ENCODE results near the gene TNFSF13B.
A peak's percentile ranks its signal among the peaks of the same experiment; 100 is the strongest.
"Not testable (repeated sequence)": the region's sequence is repeated elsewhere in the genome, so short reads cannot be mapped to it uniquely, and the experiment has no call there.

The TNFSF13B gene

GRCh38 chr13:108267347-108267746 lies 2.2 kb upstream of the TNFSF13B start:
- Histone ChIP-seq H3K36me3 (replicated peaks; ENCODE audit: low read depth, low read length) (no peaks in the 10 kb centered on the region), H3K4me3 (ENCODE audit: low read length) (no peak overlapping the region), H3K9ac (ENCODE audit: low read length) (no peak overlapping the region), H3K27ac (ENCODE audit: low read length) (no peak overlapping the region), H2AFZ (ENCODE audit: low read depth, low read length) (no peak overlapping the region), H3K4me2 (ENCODE audit: low read length) (no peak overlapping the region), H3K27me3 (ENCODE audit: low read depth, low read length) (no peaks in the 10 kb centered on the region), H3K4me1 (ENCODE audit: low read length) (peaks cover 25% of the 10 kb centered on the region), H4K20me1 (ENCODE audit: insufficient read depth, low read length) (no peaks in the 10 kb centered on the region), H3K9me3 (ENCODE audit: insufficient read depth, low read length) (no peaks in the 10 kb centered on the region), H3K79me2 (ENCODE audit: low read length) (no peaks in the 10 kb centered on the region)
- TF ChIP-seq, protein P1, sequence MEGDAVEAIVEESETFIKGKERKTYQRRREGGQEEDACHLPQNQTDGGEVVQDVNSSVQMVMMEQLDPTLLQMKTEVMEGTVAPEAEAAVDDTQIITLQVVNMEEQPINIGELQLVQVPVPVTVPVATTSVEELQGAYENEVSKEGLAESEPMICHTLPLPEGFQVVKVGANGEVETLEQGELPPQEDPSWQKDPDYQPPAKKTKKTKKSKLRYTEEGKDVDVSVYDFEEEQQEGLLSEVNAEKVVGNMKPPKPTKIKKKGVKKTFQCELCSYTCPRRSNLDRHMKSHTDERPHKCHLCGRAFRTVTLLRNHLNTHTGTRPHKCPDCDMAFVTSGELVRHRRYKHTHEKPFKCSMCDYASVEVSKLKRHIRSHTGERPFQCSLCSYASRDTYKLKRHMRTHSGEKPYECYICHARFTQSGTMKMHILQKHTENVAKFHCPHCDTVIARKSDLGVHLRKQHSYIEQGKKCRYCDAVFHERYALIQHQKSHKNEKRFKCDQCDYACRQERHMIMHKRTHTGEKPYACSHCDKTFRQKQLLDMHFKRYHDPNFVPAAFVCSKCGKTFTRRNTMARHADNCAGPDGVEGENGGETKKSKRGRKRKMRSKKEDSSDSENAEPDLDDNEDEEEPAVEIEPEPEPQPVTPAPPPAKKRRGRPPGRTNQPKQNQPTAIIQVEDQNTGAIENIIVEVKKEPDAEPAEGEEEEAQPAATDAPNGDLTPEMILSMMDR (IDR thresholded peaks at IDR 0.05; ENCODE audit: low read depth, low read length) = no peak
- no peak for TF ChIP-seq EZH2phosphoT487 (IDR thresholded peaks at IDR 0.05; ENCODE audit: low read depth)

DNA sequence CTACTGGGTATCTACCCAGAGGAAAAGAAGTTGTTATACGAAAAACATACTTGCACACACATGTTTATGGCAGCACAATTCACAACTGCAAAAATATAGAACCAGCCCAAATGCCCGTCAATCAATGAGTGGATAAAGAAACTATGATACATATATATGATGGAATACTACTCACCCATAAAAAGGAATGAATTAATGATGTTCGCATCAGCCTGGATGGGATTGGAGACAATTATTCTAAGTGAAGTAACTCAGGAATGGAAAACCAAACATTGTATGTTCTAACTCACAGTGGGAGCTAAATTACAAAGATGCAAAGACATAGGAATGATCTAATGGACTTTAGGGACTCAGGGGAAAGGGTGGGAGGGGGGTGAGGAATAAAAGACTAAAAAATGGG lies 1.7 kb upstream of the TNFSF13B start:
- not testable (repeated sequence) for H3K9ac ChIP-seq (ENCODE audit: low read length); H3K79me2 ChIP-seq (ENCODE audit: low read length); H3K4me2 ChIP-seq (ENCODE audit: low read length); H3K36me3 ChIP-seq (replicated peaks; ENCODE audit: low read depth, low read length); H3K27ac ChIP-seq (ENCODE audit: low read length); H3K9me3 ChIP-seq (ENCODE audit: insufficient read depth, low read length); H2AFZ ChIP-seq (ENCODE audit: low read depth, low read length); H3K4me3 ChIP-seq (ENCODE audit: low read length); H3K27me3 ChIP-seq (ENCODE audit: low read depth, low read length); H4K20me1 ChIP-seq (ENCODE audit: insufficient read depth, low read length)
- peaks cover 25% of the 10 kb centered on the region for H3K4me1 ChIP-seq (ENCODE audit: low read length)

- H3K4me2 ChIP-seq (ENCODE audit: low read length) = 0 out of 2 replicates have a peak overlapping the region, but pooled peaks have one; percentile 96
- TF ChIP-seq EZH2phosphoT487 (IDR thresholded peaks at IDR 0.05; ENCODE audit: low read depth) = no peak
- TF ChIP-seq, protein P1 (IDR thresholded peaks at IDR 0.05; ENCODE audit: low read depth, low read length) = no peak
- no peak overlapping the region for H2AFZ ChIP-seq (ENCODE audit: low read depth, low read length)
- no peaks in the 10 kb centered on the region for H3K27me3 ChIP-seq (ENCODE audit: low read depth, low read length)
- H3K79me2 ChIP-seq (ENCODE audit: low read length) = no peaks in the 10 kb centered on the region
- no peak overlapping the region for H3K27ac ChIP-seq (ENCODE audit: low read length)
- H3K4me1 ChIP-seq (ENCODE audit: low read length) = peaks cover 25% of the 10 kb centered on the region
- no peak overlapping the region for H3K9ac ChIP-seq (ENCODE audit: low read length)
- H3K9me3 ChIP-seq (ENCODE audit: insufficient read depth, low read length) = no peaks in the 10 kb centered on the region
- H4K20me1 ChIP-seq (ENCODE audit: insufficient read depth, low read length) = no peaks in the 10 kb centered on the region
- H3K4me3 ChIP-seq (ENCODE audit: low read length) = no peak overlapping the region
- no peaks in the 10 kb centered on the region for H3K36me3 ChIP-seq (replicated peaks; ENCODE audit: low read depth, low read length)
Observed at GRCh38 chr13:108268466-108269112, 929 bp upstream of the TNFSF13B start.

GRCh38 chr13:108270442-108270841 lies 924 bp downstream of the TNFSF13B start:
- Histone ChIP-seq H2AFZ (ENCODE audit: low read depth, low read length) (peak overlapping the region; percentile 81), H3K36me3 (replicated peaks; ENCODE audit: low read depth, low read length) (no peaks in the 10 kb centered on the region), H3K27me3 (ENCODE audit: low read depth, low read length) (no peaks in the 10 kb centered on the region), H3K9ac (ENCODE audit: low read length) (peak overlapping the region; percentile 51), H3K4me2 (ENCODE audit: low read length) (peak overlapping the region; percentile 96), H3K4me3 (ENCODE audit: low read length) (peak overlapping the region; percentile 77), H3K4me1 (ENCODE audit: low read length) (peaks cover 25% of the 10 kb centered on the region), H3K27ac (ENCODE audit: low read length) (peak overlapping the region; percentile 48), H4K20me1 (ENCODE audit: insufficient read depth, low read length) (no peaks in the 10 kb centered on the region), H3K79me2 (ENCODE audit: low read length) (no peaks in the 10 kb centered on the region), H3K9me3 (ENCODE audit: insufficient read depth, low read length) (no peaks in the 10 kb centered on the region)
- TF ChIP-seq EZH2phosphoT487 (IDR thresholded peaks at IDR 0.05; ENCODE audit: low read depth) = no peak
- TF ChIP-seq, protein P1 (IDR thresholded peaks at IDR 0.05; ENCODE audit: low read depth, low read length) = no peak
